ENCODE data around the gene CCDC127. TPM values are rescaled to one million over a fixed set of nuclear protein-coding genes. Genes with fewer than 3 reads are reported as not detected.

The CCDC127 gene
- total and polyA plus RNA-seq, 4 donors: 1.1 to 2.6 (median 2.1) TPM

- Histone ChIP-seq H3K9ac (ENCODE audit: low read depth in 1 of 2, low read length in 2 of 2) (no peak overlapping the region), H3K9me3 (ENCODE audit: control insufficient read depth in 4 of 4, low read length in 3 of 4) (no peaks in the 10 kb centered on the region), H3K4me3 (ENCODE audit: low read depth in 1 of 3, low read length in 3 of 3) (no peak overlapping the region), H3K27ac (ENCODE audit: low read depth in 1 of 2, low read length in 2 of 2) (no peak overlapping the region), H3K4me1 (ENCODE audit: control insufficient read depth in 4 of 4, insufficient read depth in 4 of 4, low read length in 3 of 4) (no peaks in the 10 kb centered on the region), H3K36me3 (ENCODE audit: control insufficient read depth in 4 of 4, insufficient read depth in 3 of 4, low read depth in 1 of 4, low read length in 3 of 4) (no peaks in the 10 kb centered on the region), H3K27me3 (ENCODE audit: control insufficient read depth in 4 of 4, insufficient read depth in 4 of 4, low read length in 3 of 4) (peaks cover 0 to 3% (median 0%) of the 10 kb centered on the region in 4 donors)
- 83% methylated on average over 11 of the region's 11 CpGs for WGBS
- DNase-seq (ENCODE audit: low spot score): no peak
- TF ChIP-seq CTCF (IDR thresholded peaks at IDR 0.05; ENCODE audit: low read depth, low read length, missing input control) (no peak), TAF1 (conservative IDR thresholded peaks at IDR 0.05) (no peak)
Measured at GRCh38 chr5:176296-176823, 41.6 kb downstream of the CCDC127 start.

GRCh38 chr5:174876-175465, 43.0 kb downstream of the CCDC127 start:
- DNase-seq (ENCODE audit: low spot score): no peak
- 87% methylated on average over 16 of the region's 16 CpGs for WGBS
- no peaks in the 10 kb centered on the region for H3K36me3 ChIP-seq (ENCODE audit: control insufficient read depth in 4 of 4, insufficient read depth in 3 of 4, low read depth in 1 of 4, low read length in 3 of 4)
- H3K27me3 ChIP-seq (ENCODE audit: control insufficient read depth in 4 of 4, insufficient read depth in 4 of 4, low read length in 3 of 4): peaks cover 0 to 3% (median 0%) of the 10 kb centered on the region in 4 donors
- H3K9me3 ChIP-seq (ENCODE audit: control insufficient read depth in 4 of 4, low read length in 3 of 4): no peaks in the 10 kb centered on the region
- no peak overlapping the region for H3K27ac ChIP-seq (ENCODE audit: low read depth in 1 of 2, low read length in 2 of 2)
- no peak for TF ChIP-seq ZBTB33 (IDR thresholded peaks at IDR 0.05)
- TF ChIP-seq FOXA2 (IDR thresholded peaks at IDR 0.05): no peak
- no peak for TF ChIP-seq GABPA (IDR thresholded peaks at IDR 0.05 in 1 of 2, conservative IDR thresholded peaks at IDR 0.05 in 1 of 2)
- no peak for TF ChIP-seq EGR1 (IDR thresholded peaks at IDR 0.05; ENCODE audit: low read depth in 2 of 2)
- TF ChIP-seq ATF3 (IDR thresholded peaks at IDR 0.05): no peak
- no peak for TF ChIP-seq HNF4A (conservative IDR thresholded peaks at IDR 0.05)
- no peak for TF ChIP-seq RXRA (IDR thresholded peaks at IDR 0.05)
- no peak for TF ChIP-seq SP1 (IDR thresholded peaks at IDR 0.05)
- TF ChIP-seq RAD21 (IDR thresholded peaks at IDR 0.05): no peak
- TF ChIP-seq TAF1 (conservative IDR thresholded peaks at IDR 0.05): no peak
- no peak overlapping the region for H3K4me3 ChIP-seq (ENCODE audit: low read depth in 1 of 3, low read length in 3 of 3)
- H3K9ac ChIP-seq (ENCODE audit: low read depth in 1 of 2, low read length in 2 of 2): no peak overlapping the region
- H3K4me1 ChIP-seq (ENCODE audit: control insufficient read depth in 4 of 4, insufficient read depth in 4 of 4, low read length in 3 of 4): no peaks in the 10 kb centered on the region

- WGBS: 77% methylated on average over 5 of the region's 5 CpGs
Measured at GRCh38 chr5:174291-174600, 43.7 kb downstream of the CCDC127 start.

More at GRCh38 chr5:174291-174600, 43.7 kb downstream of the CCDC127 start:
- Histone ChIP-seq H3K9ac (ENCODE audit: low read depth in 1 of 2, low read length in 2 of 2) (no peak overlapping the region), H3K36me3 (ENCODE audit: control insufficient read depth in 4 of 4, insufficient read depth in 3 of 4, low read depth in 1 of 4, low read length in 3 of 4) (no peaks in the 10 kb centered on the region), H3K27ac (ENCODE audit: low read depth in 1 of 2, low read length in 2 of 2) (no peak overlapping the region), H3K4me1 (ENCODE audit: control insufficient read depth in 4 of 4, insufficient read depth in 4 of 4, low read length in 3 of 4) (no peaks in the 10 kb centered on the region), H3K9me3 (ENCODE audit: control insufficient read depth in 4 of 4, low read length in 3 of 4) (no peaks in the 10 kb centered on the region), H3K27me3 (ENCODE audit: control insufficient read depth in 4 of 4, insufficient read depth in 4 of 4, low read length in 3 of 4) (peaks cover 0 to 3% (median 0%) of the 10 kb centered on the region in 4 donors), H3K4me3 (ENCODE audit: low read depth in 1 of 3, low read length in 3 of 3) (no peak overlapping the region)
- DNase-seq (ENCODE audit: low spot score): no peak
- TF ChIP-seq ZBTB33 (IDR thresholded peaks at IDR 0.05) (no peak), RAD21 (IDR thresholded peaks at IDR 0.05) (no peak), YY1 (IDR thresholded peaks at IDR 0.05) (no peak), GABPA (IDR thresholded peaks at IDR 0.05 in 1 of 2, conservative IDR thresholded peaks at IDR 0.05 in 1 of 2) (no peak)
